ENCODE measurements around the gene TWSG1. TPM values are rescaled to one million over a fixed set of nuclear protein-coding genes. Genes with fewer than 3 reads are reported as not detected.

The TWSG1 gene
- total and polyA plus RNA-seq, 5 donors from 2014 or later: 1.9 to 2.6 (median 2.5) TPM

DNA sequence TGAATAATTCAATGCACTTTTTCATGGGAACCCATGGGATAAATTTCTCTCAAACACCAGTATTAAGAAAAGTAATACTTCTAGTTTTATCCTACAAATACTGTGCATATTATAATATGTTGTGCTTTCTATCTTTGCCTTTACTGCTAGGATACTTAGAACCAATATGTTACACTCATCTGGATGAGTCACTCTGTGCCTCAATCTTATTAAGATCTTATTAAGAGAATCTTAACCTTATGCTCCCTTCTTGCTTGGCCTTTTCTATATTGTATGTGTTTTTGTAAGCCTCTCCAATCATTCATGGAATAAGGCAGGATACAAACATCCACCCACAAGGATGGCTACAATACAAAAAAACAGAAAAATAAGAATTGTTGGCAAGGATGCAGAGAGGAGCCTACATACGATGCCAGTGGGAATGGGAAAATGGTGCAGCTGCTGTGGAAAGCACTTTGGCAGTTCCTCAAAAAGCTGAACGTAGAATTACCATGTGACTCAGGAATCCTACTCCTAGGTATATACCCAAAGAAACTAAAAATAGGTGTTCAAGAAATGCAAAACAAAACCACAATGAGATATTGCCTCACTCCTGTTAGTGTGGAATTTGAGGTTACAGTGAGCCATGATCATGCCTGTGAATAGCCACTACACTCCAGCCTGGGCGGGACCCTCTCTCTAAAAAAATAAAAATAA, 10.7 kb upstream of the TWSG1 start:
- H3K9me3 Mint-ChIP-seq: peaks cover 0 to 15% (median 7%) of the 10 kb centered on the region in 7 donors
- Histone ChIP-seq H3K36me3 (ENCODE audit: control insufficient read depth, insufficient read depth, low read length) (no peaks in the 10 kb centered on the region), H3K4me3 (ENCODE audit: low read depth, low read length) (no peak overlapping the region), H3K27me3 (ENCODE audit: control insufficient read depth, insufficient read depth, low read length) (peaks cover 25% of the 10 kb centered on the region), H3K4me1 (ENCODE audit: control insufficient read depth, insufficient read depth, low read length, poor library complexity, severe bottlenecking) (no peaks in the 10 kb centered on the region), H3K9me3 (ENCODE audit: control insufficient read depth in 2 of 2, low read length in 2 of 2) (peaks cover 4 to 11% of the 10 kb centered on the region in 2 experiments), H3K27ac (ENCODE audit: insufficient read depth, low read length, poor library complexity, severe bottlenecking) (no peak overlapping the region)
- no peak overlapping the region for H3K27ac Mint-ChIP-seq
- H3K36me3 Mint-ChIP-seq: no peaks in the 10 kb centered on the region
- H3K27me3 Mint-ChIP-seq: peaks cover 24% of the 10 kb centered on the region
- DNase-seq (no peak), ATAC-seq (ENCODE audit: low read depth in 2 of 2) (no peak)
- H3K4me3 Mint-ChIP-seq: no peak overlapping the region
- H3K4me1 Mint-ChIP-seq: no peaks in the 10 kb centered on the region

DNA sequence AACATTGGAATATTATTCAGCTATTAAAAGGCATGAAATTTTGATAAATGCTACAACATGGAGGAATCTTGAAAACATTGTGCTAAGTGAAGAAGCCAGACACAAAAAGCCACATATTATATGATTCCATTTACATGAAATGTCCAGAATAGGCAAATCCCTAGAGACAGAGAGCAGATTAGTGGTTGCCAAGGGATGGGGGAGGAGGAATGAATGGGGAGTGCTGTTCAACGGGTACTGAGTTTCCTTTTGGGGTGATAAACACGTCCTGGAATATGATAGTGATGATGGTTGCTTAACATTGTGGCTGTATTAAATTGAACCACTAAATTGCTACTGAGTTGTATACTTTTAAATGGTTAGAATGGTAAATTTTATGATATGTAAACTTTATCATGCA, 8.9 kb upstream of the TWSG1 start:
- no peaks in the 10 kb centered on the region for H3K36me3 ChIP-seq (ENCODE audit: control insufficient read depth, insufficient read depth, low read length)
- no peak overlapping the region for H3K4me3 ChIP-seq (ENCODE audit: low read depth, low read length)
- peaks cover 29% of the 10 kb centered on the region for H3K27me3 Mint-ChIP-seq
- no peak for DNase-seq
- no peak overlapping the region for H3K4me3 Mint-ChIP-seq
- H3K27ac Mint-ChIP-seq: no peak overlapping the region
- H3K4me1 ChIP-seq (ENCODE audit: control insufficient read depth, insufficient read depth, low read length, poor library complexity, severe bottlenecking): no peaks in the 10 kb centered on the region
- H3K9me3 ChIP-seq (ENCODE audit: control insufficient read depth in 2 of 2, low read length in 2 of 2): peaks cover 2 to 4% of the 10 kb centered on the region in 2 experiments
- no peak for ATAC-seq (ENCODE audit: low read depth in 2 of 2)
- H3K9me3 Mint-ChIP-seq: peaks cover 0 to 10% (median 0%) of the 10 kb centered on the region in 7 donors
- H3K36me3 Mint-ChIP-seq: no peaks in the 10 kb centered on the region
- H3K27me3 ChIP-seq (ENCODE audit: control insufficient read depth, insufficient read depth, low read length): peaks cover 27% of the 10 kb centered on the region
- no peaks in the 10 kb centered on the region for H3K4me1 Mint-ChIP-seq
- no peak overlapping the region for H3K27ac ChIP-seq (ENCODE audit: insufficient read depth, low read length, poor library complexity, severe bottlenecking)

DNA sequence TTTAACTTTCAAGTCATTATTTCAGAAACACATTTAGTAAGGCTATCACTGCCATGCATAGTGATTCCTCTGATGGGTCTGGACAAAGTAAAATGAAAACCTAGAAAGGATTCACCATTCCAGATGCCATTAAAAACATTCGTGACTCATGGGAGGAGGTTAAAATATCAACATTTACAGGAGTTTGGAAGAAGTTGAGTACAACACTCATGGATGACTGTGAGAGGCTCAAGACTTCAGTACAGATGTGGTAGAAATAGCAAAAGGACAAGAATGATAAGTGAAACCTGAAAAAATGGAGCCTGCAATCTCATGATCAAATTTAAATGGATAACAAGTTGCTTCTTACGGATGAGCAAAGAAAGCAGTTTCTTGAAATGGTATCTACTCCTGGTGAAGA, 5.8 kb upstream of the TWSG1 start:
- Mint-ChIP-seq H3K4me1 (peaks cover 0 to 2% (median under 1%) of the 10 kb centered on the region in 4 donors), H3K36me3 (no peaks in the 10 kb centered on the region), H3K27ac (no peak overlapping the region), H3K9me3 (peaks cover 0 to 5% (median 2%) of the 10 kb centered on the region in 7 donors), H3K27me3 (peaks cover 30% of the 10 kb centered on the region), H3K4me3 (no peak overlapping the region)
- DNase-seq (no peak), ATAC-seq (ENCODE audit: low read depth in 2 of 2) (no peak)
- Histone ChIP-seq H3K4me3 (ENCODE audit: low read depth, low read length) (no peak overlapping the region), H3K36me3 (ENCODE audit: control insufficient read depth, insufficient read depth, low read length) (no peaks in the 10 kb centered on the region), H3K27me3 (ENCODE audit: control insufficient read depth, insufficient read depth, low read length) (peaks cover 22% of the 10 kb centered on the region), H3K9me3 (ENCODE audit: control insufficient read depth in 2 of 2, low read length in 2 of 2) (peaks cover 2 to 4% of the 10 kb centered on the region in 2 experiments), H3K4me1 (ENCODE audit: control insufficient read depth, insufficient read depth, low read length, poor library complexity, severe bottlenecking) (no peaks in the 10 kb centered on the region), H3K27ac (ENCODE audit: insufficient read depth, low read length, poor library complexity, severe bottlenecking) (no peak overlapping the region)

DNA sequence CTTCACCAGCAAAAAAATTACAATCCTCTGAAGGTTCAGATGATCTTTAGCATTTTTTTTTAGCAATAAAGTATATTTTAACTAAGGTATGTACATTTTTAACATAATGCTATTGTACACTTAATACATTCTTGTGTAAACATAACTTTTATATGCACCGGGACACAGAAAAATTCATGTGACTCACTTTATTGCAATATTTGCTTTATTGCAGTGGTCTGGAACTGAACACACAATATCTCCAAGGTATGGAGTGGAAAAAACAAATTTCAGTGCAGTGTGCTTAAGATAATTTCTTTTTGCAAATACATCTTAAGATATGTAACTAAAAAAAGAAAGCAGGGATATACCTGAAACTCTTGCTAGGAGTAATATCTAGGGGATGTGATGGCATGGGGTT, 5.1 kb upstream of the TWSG1 start:
- no peak for ATAC-seq (ENCODE audit: low read depth in 2 of 2)

DNA sequence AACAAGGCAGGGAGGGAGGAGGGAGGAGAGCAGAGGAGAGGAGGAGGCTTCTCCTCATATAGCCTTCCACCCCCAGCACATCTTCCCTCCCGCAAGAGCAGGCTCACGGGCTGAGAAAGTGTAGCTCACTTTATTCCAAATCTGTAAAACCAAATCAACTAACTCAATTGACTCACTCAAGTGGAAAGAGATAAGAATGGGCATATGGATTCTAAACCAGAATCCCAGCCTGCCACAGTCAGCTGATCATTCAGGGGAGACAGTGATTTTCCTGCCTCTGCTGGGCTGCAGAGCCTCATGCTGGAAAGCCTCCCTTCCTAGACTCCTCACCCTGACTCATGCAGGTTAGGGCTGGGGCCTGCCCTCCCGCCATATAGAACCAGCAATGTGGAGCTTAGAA, 4.2 kb upstream of the TWSG1 start:
- DNase-seq (no peak), ATAC-seq (ENCODE audit: low read depth in 2 of 2) (no peak)
- H3K4me3 ChIP-seq (ENCODE audit: low read depth, low read length): no peak overlapping the region
- Mint-ChIP-seq H3K36me3 (no peaks in the 10 kb centered on the region), H3K4me1 (peaks cover 0 to 9% (median 7%) of the 10 kb centered on the region in 4 donors), H3K27me3 (peaks cover 34% of the 10 kb centered on the region), H3K27ac (no peak overlapping the region), H3K4me3 (peak overlapping the region in 1 of 4 donors; percentile 27), H3K9me3 (peaks cover 0 to 5% (median 2%) of the 10 kb centered on the region in 7 donors)
- H3K27me3 ChIP-seq (ENCODE audit: control insufficient read depth, insufficient read depth, low read length): peaks cover 21% of the 10 kb centered on the region
- H3K36me3 ChIP-seq (ENCODE audit: control insufficient read depth, insufficient read depth, low read length): no peaks in the 10 kb centered on the region
- H3K27ac ChIP-seq (ENCODE audit: insufficient read depth, low read length, poor library complexity, severe bottlenecking): no peak overlapping the region
- H3K4me1 ChIP-seq (ENCODE audit: control insufficient read depth, insufficient read depth, low read length, poor library complexity, severe bottlenecking): peaks cover 7% of the 10 kb centered on the region
- peaks cover 2 to 4% of the 10 kb centered on the region in 2 experiments for H3K9me3 ChIP-seq (ENCODE audit: control insufficient read depth in 2 of 2, low read length in 2 of 2)

More for the DNA sequence above, 5.1 kb upstream of the TWSG1 start:
- Histone ChIP-seq H3K27me3 (ENCODE audit: control insufficient read depth, insufficient read depth, low read length) (peaks cover 21% of the 10 kb centered on the region), H3K4me1 (ENCODE audit: control insufficient read depth, insufficient read depth, low read length, poor library complexity, severe bottlenecking) (peaks cover 3% of the 10 kb centered on the region), H3K4me3 (ENCODE audit: low read depth, low read length) (no peak overlapping the region), H3K36me3 (ENCODE audit: control insufficient read depth, insufficient read depth, low read length) (no peaks in the 10 kb centered on the region), H3K27ac (ENCODE audit: insufficient read depth, low read length, poor library complexity, severe bottlenecking) (no peak overlapping the region), H3K9me3 (ENCODE audit: control insufficient read depth in 2 of 2, low read length in 2 of 2) (peaks cover 2 to 4% of the 10 kb centered on the region in 2 experiments)
- H3K4me1 Mint-ChIP-seq: peaks cover 0 to 7% (median 4%) of the 10 kb centered on the region in 4 donors
- no peak for DNase-seq
- peaks cover 34% of the 10 kb centered on the region for H3K27me3 Mint-ChIP-seq
- peaks cover 0 to 5% (median 2%) of the 10 kb centered on the region in 7 donors for H3K9me3 Mint-ChIP-seq
- H3K4me3 Mint-ChIP-seq: no peak overlapping the region
- H3K36me3 Mint-ChIP-seq: no peaks in the 10 kb centered on the region
- no peak overlapping the region for H3K27ac Mint-ChIP-seq

DNA sequence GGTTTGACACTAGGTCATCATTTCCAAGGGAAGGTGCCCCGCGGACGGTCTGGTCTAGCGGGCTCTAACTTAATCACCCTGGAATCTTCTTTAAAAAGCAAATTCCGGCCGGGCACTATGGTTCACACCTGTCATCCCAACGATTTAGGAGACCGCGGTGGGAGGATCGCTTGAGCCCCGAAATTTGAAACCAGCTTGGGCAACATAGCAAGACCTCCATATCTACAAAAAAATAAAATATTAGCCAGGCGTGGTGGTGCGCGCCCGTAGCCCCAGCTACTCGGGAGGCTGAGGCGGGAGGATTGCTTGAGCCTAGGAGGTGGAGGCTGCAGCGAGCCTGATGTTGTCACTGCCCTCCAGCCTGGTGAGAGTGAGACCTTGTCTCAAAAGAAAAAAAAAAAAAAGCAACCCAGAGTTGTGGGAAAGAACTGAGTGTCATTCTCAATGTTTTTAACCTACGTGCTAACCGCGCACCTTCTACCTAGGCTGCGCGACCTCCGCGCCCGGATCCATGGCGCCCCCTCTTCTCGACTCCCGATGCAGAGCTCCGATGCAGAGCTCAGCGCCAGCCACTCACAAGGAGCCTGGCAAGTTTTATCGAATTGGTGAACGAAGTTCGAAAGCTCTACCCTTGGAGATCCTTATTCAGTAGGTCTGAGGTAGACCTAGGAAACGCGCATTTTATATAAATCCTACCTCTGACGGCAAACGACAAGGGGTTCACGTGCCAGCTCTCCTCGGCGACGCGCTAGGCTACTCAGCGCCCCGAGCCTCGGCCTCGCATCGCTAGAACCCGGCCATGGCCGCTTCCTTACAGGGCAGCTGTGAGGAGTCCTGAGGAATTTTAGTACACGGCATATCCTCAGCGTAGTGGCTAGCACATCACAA, 888 bp upstream of the TWSG1 start:
- DNase-seq: no peak

DNA sequence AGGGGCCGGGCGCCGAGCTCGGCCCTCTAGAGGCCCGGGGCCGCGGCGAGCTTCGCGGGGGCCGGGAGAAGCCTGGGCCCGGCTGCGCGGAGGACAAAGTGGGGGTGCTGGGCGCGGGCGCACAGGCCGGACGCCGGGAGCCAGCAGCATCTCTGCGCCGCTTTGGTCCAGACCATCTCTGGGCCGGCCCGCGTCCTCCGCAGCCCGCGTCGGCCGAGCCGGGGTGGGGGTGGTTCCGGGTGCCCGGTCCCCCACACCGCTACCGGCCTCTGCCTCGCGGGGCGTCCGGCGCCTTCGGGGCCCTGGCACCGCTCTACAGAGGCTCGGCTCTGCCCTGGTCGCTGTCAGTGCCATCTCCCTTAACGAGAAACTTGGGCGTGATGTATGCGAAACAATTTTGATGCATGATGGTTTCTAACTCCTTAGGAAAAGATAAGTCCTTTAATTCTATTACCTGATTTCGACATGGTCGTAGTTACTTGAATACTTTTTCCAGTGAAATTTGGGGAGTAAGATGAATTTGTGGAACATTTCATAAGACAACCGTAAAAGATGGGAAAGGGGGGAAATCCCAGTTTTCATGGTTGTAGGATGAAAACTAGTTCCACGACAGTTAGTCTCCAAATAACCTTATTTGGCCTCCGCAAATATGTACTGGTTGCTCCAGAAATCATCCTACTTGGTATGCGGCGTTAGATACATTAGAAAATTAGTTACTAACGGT, 562 bp downstream of the TWSG1 start:
- peak; percentile 27 to 56 (median 29) for DNase-seq
- Histone ChIP-seq H3K4me3 (ENCODE audit: low read depth, low read length) (peak overlapping the region; percentile 85), H3K36me3 (ENCODE audit: control insufficient read depth, insufficient read depth, low read length) (no peaks in the 10 kb centered on the region), H3K4me1 (ENCODE audit: control insufficient read depth, insufficient read depth, low read length, poor library complexity, severe bottlenecking) (peaks cover 10% of the 10 kb centered on the region), H3K27ac (ENCODE audit: insufficient read depth, low read length, poor library complexity, severe bottlenecking) (no peak overlapping the region), H3K27me3 (ENCODE audit: control insufficient read depth, insufficient read depth, low read length) (peaks cover 3% of the 10 kb centered on the region), H3K9me3 (ENCODE audit: control insufficient read depth in 2 of 2, low read length in 2 of 2) (no peaks in the 10 kb centered on the region)
- Mint-ChIP-seq H3K27me3 (peaks cover 15% of the 10 kb centered on the region), H3K4me3 (peak overlapping the region; percentile 45 to 95 (median 84)), H3K36me3 (no peaks in the 10 kb centered on the region), H3K27ac (peak overlapping the region in 1 of 3 donors; percentile 61), H3K9me3 (peaks cover 0 to 2% (median 0%) of the 10 kb centered on the region in 7 donors), H3K4me1 (peaks cover 0 to 23% (median 13%) of the 10 kb centered on the region in 4 donors)
- peak; percentile 19 to 25 for ATAC-seq (ENCODE audit: low read depth in 2 of 2)

More for the DNA sequence above, 888 bp upstream of the TWSG1 start:
- H3K27ac Mint-ChIP-seq: peak overlapping the region; percentile 84 to 92 (median 91)
- H3K4me3 ChIP-seq (ENCODE audit: low read depth, low read length): peak overlapping the region; percentile 65
- H3K4me1 ChIP-seq (ENCODE audit: control insufficient read depth, insufficient read depth, low read length, poor library complexity, severe bottlenecking): peaks cover 10% of the 10 kb centered on the region
- no peaks in the 10 kb centered on the region for H3K36me3 Mint-ChIP-seq
- H3K9me3 ChIP-seq (ENCODE audit: control insufficient read depth in 2 of 2, low read length in 2 of 2): peaks cover 0 to under 1% of the 10 kb centered on the region in 2 experiments
- peaks cover 0 to 23% (median 13%) of the 10 kb centered on the region in 4 donors for H3K4me1 Mint-ChIP-seq
- ATAC-seq (ENCODE audit: low read depth in 2 of 2): peak; percentile 22 to 32
- peaks cover 9% of the 10 kb centered on the region for H3K27me3 ChIP-seq (ENCODE audit: control insufficient read depth, insufficient read depth, low read length)
- peaks cover 24% of the 10 kb centered on the region for H3K27me3 Mint-ChIP-seq
- H3K27ac ChIP-seq (ENCODE audit: insufficient read depth, low read length, poor library complexity, severe bottlenecking): peak overlapping the region; percentile 67
- H3K9me3 Mint-ChIP-seq: peaks cover 0 to 2% (median 0%) of the 10 kb centered on the region in 7 donors
- H3K36me3 ChIP-seq (ENCODE audit: control insufficient read depth, insufficient read depth, low read length): no peaks in the 10 kb centered on the region
- H3K4me3 Mint-ChIP-seq: peak overlapping the region; percentile 85 to 97 (median 93)

Data from CD4-positive, CD25-positive, alpha-beta regulatory T cell (primary cell).